Kidney glomerular epithelial cell (primary cell): Measurements from ENCODE around the gene SRI.
A peak's percentile ranks its signal among the peaks of the same experiment; 100 is the strongest.

ENCODE experiments used
- DNase-seq: peaks from one replicate; lab custom pipeline; 2025; lab: John Stamatoyannopoulos, UW

Gene SRI

DNA sequence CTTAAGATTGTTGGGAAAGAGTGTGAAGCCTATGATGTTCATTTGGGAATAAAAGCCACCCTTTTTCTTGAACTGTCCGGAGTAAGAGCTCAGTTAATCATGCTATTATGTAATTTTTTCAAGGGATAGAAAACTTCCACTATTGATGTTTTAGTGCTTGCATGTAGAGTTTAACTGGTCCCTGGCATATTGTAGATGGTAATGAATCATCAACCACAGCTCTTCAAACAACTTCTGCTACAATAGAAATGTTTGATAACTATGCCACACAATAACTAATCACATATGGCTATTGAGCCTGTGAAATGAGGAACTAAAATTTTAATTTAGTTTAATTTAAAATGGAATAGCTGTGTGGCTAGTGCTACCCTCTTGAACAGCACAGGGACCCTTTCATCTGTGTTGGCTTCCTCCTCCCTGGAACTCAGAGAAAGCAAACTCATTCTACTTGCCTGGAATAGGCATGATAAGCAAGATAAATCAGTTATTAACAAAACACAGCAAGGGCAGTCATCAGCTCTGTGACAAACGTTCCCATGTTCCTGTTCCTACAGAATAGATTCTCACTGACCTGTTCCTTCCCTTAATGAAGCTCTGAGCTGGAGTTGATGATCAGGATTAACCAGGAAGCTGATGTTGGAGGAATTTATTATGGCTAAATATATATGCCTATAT lies 4.9 kb upstream of the SRI start:
- DNase-seq = peak; percentile 81

DNA sequence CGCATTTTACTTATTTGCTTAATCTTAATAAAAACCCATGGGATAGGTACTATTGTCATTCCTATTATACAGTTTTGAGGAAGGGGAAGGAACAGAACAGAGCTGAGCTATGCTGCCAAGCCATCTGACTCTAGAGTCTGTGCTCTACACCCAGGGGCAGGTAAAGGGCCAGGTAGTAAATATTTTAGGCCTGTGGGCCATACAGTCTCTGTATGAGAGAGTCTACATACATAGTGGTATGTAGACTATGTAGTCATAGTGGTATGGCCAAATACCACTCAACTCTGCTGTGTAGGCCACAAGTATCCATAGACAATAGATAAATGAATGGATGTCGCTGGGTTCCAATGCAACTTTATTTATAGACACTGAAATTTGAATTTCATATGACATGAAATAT lies 3.4 kb upstream of the SRI start:
- DNase-seq = no peak

DNA sequence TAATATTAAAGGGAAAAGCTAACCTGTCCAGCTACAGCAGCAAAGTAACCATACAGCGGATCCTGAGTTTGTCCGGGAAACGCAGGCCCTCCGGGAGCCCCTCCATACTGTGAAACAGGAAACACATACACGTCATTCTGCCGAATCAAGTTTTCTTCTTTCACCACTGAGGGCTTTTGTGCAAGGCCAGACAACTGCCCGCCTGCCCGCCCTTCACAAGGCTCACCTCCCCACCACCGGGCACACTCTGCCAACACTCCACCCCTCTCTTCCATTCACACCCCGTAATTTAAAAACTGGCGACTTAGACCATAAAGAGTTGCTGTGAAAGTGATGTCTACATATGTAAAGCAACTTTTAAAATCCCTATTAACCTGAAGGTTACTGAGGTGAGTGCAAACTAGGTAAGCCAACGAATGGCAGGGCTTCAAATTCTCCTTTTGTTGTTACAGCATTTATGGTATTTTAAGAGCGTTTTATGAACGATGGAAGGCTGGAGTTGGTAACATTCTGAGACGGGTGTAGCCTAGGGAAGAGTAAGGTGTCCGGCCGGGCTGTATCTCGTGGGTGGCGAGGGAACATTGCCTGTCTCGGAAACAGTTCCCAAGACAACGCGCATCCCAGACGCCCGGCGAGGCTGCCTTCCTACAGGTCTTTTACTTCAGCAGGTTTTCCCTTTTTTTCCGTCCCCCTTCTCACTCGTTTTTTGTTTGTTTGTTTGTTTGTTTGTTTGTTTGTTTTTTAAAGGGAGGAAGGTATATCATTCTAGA lies 817 bp downstream of the SRI start:
- DNase-seq = peak; percentile 48

DNA sequence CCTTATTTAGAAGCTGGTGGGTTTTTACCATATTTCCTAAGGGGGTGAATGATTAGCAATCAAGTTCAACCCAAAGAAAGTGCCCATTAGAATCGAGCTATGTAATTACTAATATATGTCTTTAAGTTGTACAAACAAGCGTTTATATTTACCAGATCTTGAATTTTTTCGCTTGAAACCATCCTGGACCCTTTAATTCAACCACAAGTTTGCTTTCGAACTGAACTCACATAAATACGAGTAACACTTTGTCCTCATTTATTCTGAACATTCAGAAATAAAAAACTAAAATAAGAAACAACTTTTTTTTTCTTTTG lies 1.5 kb downstream of the SRI start:
- no peak for DNase-seq

DNA sequence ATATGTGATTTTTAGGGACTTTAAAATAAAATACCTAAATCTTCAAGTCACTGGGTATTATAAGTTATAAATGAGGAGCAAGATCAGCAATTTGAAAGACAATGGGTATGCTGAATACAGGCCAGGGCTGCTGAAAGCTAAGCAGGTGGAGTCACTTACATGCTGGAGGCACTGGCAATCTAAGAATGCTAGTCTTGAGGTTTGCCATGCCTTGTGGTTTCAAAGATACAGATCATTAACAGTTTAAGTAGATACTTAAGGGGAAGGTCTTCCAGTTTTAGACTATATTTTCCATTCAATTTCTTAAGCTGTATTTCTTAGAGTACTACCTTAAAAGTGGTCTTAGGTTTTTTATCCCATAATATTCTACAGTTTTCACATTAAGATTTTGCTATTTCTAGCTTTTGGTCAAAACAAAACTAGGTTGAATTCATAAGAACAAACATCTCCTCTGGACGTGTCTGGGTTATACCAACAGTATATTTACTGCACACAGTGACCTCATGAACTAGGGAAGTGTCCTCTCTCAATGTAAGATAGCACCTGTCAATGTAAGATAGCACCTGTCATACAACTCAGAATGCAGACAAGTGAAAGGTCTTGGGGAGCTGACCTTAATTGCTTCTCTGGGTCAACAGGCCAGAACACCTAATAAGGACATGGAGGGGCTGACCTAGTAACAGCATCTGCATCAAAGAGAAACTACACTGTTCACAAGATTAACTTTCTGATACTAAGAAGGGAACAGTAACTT lies 2.0 kb downstream of the SRI start:
- DNase-seq = peak; percentile 21

DNA sequence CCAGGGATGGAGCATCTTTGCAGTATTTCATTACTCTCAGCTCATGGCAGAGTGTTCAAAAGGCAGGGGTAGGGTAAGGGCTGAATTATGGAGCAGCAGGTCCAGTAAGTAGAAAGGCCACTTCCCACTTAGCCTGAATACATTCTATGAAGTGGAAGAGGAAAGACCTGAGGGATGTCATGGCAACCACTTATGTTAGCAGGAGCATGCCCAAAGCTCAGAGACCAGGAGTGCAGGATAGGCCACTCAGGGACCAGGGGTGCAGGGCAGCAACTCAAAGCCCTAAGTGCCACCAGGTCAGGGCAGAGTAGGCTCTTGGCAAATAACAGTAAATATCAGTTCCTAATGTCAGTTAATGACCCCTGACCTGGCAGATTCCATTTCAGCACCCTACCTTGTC lies 3.6 kb downstream of the SRI start:
- no peak for DNase-seq

DNA sequence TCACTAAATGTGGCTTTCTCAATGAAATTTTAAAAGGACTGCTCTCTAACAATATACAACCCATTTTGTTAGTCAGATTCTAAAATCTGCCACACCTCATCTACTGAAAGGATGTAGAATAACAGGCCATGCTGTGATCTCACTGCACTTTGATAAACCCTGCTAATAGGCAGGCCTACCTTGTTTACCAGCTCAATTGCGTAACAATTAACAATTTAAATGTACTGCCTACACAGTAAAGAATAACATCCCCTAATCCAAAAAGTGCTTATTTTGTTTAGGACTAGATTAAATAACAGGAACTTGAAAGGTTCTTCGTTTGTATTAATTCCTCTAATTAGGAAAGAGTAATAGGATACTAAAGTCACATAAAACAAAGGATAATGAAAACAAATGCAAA lies 4.5 kb downstream of the SRI start:
- DNase-seq = no peak

DNA sequence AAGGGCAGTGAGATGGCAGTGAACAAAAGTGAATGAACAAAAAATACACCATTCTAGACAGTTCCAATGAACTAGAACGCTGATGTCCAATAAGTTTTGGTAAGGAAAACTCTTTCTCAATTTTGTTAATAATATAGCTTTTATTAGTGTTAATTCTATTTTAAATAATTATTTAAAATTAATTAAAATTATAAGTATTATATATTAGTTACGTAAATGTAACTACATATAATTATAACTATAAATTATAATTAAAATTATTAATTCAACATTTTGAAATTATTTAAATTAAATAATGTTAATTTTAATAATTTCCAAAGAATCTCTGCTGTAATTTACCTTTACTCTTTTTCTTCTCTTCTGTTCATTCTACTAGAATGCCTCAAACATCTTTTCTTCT lies 5.4 kb downstream of the SRI start:
- DNase-seq = no peak

DNA sequence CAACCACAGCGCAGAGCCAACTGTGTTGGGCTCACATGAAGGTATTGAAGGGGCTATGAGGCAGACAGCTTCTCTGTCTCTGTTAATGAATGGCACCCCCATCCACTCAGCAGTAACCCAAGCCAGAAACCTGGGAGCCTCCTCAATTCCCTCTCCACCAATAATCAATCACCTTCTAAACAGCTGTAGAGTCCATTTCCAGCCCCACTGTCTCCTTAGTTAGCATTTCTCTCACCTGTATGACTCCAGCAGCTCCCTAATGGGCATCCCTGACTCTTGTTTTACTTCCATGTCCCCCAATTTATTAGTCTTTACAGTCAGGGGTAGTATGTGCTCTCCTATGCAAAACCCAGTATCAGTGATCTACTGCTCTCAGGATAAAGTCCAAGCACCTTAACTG lies 6.9 kb downstream of the SRI start:
- no peak for DNase-seq

DNA sequence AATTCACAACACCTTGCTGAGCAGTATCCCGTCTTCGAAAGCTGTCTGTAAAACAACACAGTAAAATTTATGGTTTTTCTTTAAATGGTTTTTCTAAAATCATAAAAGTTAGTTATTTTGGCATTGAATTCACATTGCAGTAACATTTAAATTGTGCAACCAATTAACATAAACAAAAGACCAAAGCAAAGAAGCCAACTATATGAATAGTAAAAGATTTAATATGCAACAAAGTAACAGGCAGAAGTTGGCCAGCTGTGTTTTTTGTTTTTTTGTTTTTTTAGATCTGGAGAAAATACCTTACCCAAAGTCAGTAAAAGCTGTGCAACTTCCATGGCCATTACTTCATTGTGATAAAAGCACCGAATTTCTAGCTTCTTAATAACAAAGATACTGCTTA lies 11.3 kb downstream of the SRI start:
- no peak for DNase-seq

DNA sequence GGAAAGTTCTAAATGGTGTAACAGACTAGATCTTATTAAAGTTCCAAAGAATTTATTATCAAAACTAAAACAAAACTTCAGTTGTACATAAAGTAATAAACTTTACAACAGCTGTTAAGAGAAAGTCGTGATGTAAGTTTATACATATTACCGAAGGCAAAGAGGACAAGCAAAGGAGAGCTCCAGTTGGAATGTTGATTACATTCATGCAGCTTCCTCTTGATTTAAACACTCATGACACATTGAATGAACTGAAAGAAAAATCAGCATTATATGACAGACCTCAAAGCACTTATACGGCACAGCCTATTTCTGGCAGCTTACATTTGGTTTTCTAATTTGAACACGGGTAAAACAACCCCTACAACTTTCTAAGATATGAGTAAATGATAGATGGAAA lies 13.6 kb downstream of the SRI start:
- no peak for DNase-seq

DNA sequence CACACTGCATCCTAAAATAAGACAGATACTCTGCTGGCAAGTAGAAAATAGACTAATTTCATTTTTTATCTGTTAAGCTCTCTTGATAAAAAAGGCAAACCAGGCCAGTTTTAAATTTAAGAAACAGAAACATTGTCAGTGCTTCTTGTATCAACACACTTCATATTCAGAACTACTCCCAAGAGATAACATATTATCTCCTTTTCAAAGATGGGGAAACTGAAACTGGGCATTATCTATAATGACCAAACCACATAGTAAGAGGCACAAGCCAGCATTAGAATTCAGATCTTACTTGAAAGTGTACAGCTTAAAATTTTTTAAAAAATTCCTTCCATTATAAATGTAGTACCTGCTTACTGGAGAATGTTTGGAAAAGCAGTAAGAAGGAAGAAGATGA lies 14.7 kb downstream of the SRI start:
- no peak for DNase-seq

DNA sequence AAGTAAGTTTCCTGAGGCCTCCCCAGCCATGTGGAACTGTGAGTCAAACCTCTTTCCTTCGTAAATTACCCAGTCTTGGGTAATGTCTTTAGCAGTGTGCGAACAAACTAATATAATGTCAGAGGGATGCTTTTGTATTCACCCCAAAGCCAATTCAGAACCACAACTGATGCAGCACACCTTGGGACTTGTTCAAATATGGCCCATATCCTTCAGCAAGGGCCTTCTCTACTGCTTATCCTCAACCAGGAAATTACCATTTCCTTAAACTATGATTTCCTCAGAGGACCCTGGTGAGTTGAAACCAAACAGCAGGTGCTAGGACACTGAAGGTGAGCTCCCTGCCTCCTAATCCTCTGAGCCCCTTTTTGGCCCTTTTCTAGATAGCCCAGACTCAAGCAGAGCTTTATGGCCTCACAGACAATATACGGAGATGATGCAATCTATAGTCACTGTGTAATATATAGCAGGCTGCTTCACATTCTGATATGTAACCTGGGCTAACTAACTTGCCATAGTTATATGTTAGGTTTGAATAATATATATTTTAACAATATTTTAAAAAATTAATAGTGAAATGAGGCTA lies 15.2 kb downstream of the SRI start:
- no peak for DNase-seq

DNA sequence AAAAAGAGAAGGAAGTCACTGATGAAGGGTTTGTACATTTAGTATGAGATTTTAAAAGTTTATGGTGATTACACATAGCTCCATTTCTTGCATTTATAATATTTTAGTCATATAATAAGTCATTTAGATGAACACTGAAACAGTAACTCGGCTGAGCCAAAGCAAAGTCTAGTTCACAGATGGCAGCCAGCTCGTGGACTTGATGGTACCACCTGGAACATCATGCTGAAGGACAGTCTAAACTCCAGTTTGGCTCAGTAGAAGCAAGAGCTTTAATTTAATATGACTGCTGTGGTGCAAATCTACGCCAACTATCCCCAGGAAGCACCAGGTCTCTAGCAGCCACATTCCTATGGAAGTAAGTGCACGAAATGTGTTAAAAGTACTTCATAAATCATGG lies 16.4 kb downstream of the SRI start:
- DNase-seq = no peak

DNA sequence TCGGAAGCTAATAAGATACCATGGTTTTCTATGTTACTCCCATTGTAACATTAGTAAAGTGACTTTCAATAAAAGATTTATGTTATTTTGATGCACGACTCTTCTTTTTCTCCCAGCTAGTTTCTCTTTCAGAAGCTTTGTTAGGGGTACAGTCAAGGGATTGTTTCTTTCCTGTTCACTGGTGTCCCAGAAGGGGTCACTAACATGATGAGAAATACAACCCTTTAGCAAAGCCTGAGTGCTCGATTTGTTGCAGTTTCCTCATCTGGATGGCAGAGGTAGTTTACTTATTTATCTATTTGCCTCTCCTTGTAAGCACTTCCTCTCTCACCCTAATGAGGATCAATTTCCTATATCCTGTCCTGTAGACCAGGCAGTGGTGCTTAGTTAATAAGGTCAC lies 17.0 kb downstream of the SRI start:
- no peak for DNase-seq

DNA sequence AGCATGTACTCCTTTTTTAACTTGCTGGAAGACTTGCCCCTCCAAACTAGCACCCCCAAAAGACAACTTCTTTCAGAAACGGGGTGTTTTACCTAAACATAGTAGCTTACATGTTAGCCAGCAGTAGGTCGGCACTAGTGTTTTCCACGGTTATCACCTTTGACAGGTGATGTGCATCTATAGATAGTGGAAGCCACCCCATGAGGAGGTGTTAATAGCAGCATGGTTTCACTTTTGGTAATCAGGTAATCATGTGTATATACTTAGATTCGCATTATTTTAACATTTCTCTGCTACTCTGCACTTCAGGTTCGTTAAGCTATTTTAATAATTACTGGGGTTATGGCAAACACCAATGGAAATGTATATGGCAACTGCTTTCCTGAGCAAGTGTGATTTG lies 17.6 kb downstream of the SRI start:
- no peak for DNase-seq

DNA sequence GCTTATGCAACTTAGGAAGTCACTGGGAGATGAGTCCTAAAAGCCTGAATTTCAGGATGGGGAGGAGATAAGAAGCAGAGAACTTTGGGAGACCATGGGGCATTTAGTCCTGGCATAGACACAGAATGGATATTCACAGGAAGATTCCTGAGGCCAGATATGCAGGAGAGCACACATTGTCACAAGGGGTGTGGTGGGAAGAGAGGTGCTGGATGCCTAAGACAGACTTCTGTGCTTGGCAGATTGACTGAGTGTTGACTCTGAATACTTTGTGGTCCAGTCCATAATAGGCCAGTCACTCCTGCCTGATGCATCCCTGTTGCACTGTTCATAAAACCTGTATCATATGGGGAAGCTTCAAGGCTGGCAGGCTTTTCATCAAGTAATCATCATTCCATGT lies 18.5 kb downstream of the SRI start:
- no peak for DNase-seq

DNA sequence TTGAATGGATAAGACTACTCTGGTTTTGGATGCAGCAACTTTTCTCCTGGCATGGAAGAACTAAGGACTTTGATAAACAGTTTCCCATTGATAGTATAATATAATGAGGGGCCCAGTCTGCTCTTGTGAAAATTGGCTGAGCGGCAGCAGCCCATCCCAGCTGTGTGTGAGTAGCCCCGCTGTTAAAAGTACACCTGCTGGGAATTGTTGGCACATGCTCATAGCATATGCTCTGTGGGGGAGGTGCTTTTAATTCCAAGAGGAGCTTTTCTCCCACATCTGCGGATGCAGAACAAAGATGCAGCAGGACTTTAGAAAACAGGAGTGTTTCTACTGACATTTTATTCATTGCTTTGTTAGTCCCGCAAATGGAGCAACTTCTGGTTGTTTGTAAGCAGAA lies 19.0 kb downstream of the SRI start:
- no peak for DNase-seq

DNA sequence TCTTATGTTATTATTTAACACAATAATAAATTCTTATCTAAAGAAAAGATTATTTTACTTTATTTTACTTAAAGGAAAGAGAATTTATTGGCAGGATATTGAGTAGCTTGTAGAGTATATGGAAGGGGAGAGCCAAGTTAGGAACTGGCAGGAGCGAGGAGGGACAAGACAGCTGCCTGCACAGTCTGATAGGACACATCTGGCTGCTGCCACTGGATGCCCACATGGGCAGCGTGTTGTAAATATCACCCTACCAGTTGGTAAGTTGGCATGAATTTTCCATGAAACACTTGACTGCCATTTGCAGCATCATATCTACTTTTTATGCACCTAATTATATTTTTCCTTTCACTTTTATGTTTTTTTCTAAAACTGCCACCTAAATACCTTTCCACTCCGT lies 19.6 kb downstream of the SRI start:
- DNase-seq = no peak

DNA sequence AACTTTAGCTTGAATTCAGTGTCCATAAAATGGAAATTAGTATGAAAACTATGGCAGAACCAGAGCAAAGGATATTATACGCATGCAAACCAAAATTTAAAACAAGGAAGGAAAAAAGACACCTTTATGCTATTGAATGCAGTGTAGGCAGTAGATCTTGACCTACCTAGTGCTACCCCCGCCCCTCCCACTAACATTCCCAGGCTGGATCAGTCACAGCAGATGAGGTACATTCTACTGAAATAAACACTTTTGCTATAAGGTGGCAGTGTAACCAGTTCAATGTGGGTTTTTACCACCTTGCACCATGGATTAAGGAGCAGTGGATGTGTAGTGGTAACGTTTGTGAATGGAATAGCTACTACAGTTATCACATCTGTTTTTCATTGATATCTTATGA lies 27.9 kb downstream of the SRI start:
- DNase-seq = no peak

DNA sequence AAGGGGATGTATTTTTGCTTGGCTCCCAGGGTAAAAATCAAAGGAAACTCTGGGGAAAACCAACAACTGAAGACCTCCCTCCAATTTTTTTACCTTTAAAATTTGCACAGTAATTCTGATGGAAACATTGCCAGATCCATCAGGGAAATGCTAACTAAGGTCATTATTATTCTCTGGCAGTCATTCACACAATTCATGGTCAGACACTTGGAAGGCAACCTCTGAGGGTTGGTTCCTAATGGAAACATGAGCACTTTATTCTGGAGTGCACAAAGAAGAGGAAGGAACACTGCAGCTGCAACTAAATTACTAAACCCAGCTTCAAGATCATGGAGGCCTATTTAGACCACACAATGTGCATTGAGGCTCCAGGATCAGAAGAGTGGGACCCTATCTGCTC lies 34.2 kb downstream of the SRI start:
- no peak for DNase-seq

DNA sequence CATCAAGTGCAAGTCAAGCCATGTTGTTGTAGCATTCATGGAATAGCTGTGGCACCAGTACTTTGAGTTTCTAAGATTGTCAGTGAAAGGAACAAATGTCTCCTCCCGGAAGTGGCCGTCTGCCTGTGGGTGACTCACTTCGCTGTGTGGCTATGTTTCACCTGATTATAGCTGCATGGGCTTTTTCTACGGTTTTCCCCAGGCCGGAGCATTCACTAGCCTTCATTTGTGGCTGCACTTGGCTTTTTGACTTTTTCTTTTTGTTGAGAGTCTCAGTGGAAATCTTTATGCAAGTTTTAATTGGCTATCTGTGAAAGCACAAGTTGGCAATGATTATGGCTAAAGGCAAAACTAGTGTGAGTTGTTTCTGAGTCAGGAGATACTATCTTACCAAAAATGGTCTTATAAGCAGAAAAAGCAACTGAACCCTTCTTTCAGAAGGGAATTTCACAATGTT lies 35.0 kb downstream of the SRI start:
- DNase-seq = no peak

DNA sequence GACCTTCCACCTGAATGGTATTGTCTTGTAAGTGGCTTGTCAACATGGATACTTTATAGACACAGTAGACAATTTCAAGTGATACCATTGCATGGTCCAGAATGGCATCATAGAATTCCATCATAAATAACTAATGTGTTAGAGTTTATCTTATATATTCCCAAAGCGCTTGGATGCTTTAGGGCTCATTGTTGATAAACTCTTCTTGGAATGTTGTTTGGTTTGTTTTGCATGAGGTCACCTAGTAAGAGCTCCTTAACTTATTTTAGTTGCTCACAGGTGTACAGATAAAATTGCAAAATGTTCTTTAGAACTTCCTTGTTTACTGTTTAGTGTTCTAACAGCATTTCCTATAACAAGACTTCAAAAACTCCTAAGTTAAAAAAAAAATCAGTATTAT lies 36.8 kb downstream of the SRI start:
- no peak for DNase-seq
